ENCODE measurements around the gene BAZ2B. TPM values are rescaled to one million over a fixed set of nuclear protein-coding genes. Genes with fewer than 3 reads are reported as not detected.

Gene BAZ2B
- total RNA-seq, 2 experiments from 2014 or later: 17.9 to 18.5 TPM

GRCh38 chr2:159608108-159608507, 8.2 kb downstream of the BAZ2B start:
- POLR2A ChIA-PET: no interaction called here
- no peak overlapping the region for H3K4me3 Mint-ChIP-seq
- CTCF ChIA-PET: no interaction called here
- DNase-seq (no peak), ATAC-seq (ENCODE audit: poor library complexity) (no peak)
- H3K9me3 ChIP-seq (ENCODE audit: control insufficient read depth in 1 of 2, insufficient read depth in 1 of 2, low read length in 2 of 2): no peaks in the 10 kb centered on the region
- H3K27me3 Mint-ChIP-seq: no peaks in the 10 kb centered on the region
- no peak overlapping the region for H3K27ac ChIP-seq (ENCODE audit: low read depth in 1 of 2, low read length in 2 of 2)
- no peaks in the 10 kb centered on the region for H3K36me3 Mint-ChIP-seq (ENCODE audit: low read depth)
- TF ChIP-seq CTCF (IDR thresholded peaks at IDR 0.05): no peak
- H3K4me3 ChIP-seq (ENCODE audit: low read length): no peak overlapping the region
- H3K27me3 ChIP-seq (ENCODE audit: control insufficient read depth in 1 of 2, insufficient read depth in 2 of 2, low read length in 2 of 2): no peaks in the 10 kb centered on the region
- H3K27ac Mint-ChIP-seq: no peak overlapping the region
- H3K9me3 Mint-ChIP-seq: no peaks in the 10 kb centered on the region
- intact Hi-C loops (cut with DNase I, micrococcal nuclease): no loop called here
- no peaks in the 10 kb centered on the region for H3K4me1 Mint-ChIP-seq (ENCODE audit: low read depth)
- no peaks in the 10 kb centered on the region for H3K4me1 ChIP-seq (ENCODE audit: insufficient read depth, low read length)
- H3K36me3 ChIP-seq (ENCODE audit: insufficient read depth, low read length): no peaks in the 10 kb centered on the region

DNA sequence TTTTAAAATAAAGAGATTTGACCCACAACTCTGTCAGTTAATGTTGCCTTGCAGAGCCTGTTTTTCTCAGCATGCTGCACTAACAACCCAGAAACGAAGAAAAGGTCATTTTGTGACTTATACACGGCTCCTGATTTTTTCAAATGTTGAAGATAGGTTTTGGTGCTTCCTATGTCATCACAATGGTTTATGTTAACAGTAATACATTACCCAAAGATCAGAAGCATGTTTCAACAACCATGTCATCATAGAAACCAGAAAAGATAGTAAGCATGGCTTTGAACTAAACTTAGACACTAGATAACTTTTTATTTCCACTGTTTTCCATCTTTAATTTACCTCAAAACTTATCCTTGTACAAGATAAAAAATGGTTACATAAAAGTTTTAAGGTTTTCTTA, 10.1 kb downstream of the BAZ2B start:
- POLR2A ChIA-PET: no interaction called here
- no peak overlapping the region for H3K4me3 Mint-ChIP-seq
- Histone ChIP-seq H3K9me3 (ENCODE audit: control insufficient read depth in 1 of 2, insufficient read depth in 1 of 2, low read length in 2 of 2) (no peaks in the 10 kb centered on the region), H3K36me3 (ENCODE audit: insufficient read depth, low read length) (no peaks in the 10 kb centered on the region), H3K4me3 (ENCODE audit: low read length) (no peak overlapping the region), H3K27me3 (ENCODE audit: control insufficient read depth in 1 of 2, insufficient read depth in 2 of 2, low read length in 2 of 2) (no peaks in the 10 kb centered on the region), H3K27ac (ENCODE audit: low read depth in 1 of 2, low read length in 2 of 2) (no peak overlapping the region), H3K4me1 (ENCODE audit: insufficient read depth, low read length) (no peaks in the 10 kb centered on the region)
- H3K4me1 Mint-ChIP-seq (ENCODE audit: low read depth): no peaks in the 10 kb centered on the region
- ATAC-seq (ENCODE audit: poor library complexity) (no peak), DNase-seq (no peak)
- intact Hi-C loops (cut with DNase I, micrococcal nuclease): no loop called here
- no peaks in the 10 kb centered on the region for H3K36me3 Mint-ChIP-seq (ENCODE audit: low read depth)
- CTCF ChIA-PET: no interaction called here
- TF ChIP-seq CTCF (IDR thresholded peaks at IDR 0.05): no peak
- H3K27me3 Mint-ChIP-seq: no peaks in the 10 kb centered on the region
- H3K27ac Mint-ChIP-seq: no peak overlapping the region
- H3K9me3 Mint-ChIP-seq: no peaks in the 10 kb centered on the region

- POLR2A ChIA-PET: no interaction called here
- Histone ChIP-seq H3K27me3 (ENCODE audit: control insufficient read depth in 1 of 2, insufficient read depth in 2 of 2, low read length in 2 of 2) (no peaks in the 10 kb centered on the region), H3K36me3 (ENCODE audit: insufficient read depth, low read length) (no peaks in the 10 kb centered on the region), H3K9me3 (ENCODE audit: control insufficient read depth in 1 of 2, insufficient read depth in 1 of 2, low read length in 2 of 2) (no peaks in the 10 kb centered on the region), H3K4me3 (ENCODE audit: low read length) (no peak overlapping the region), H3K27ac (ENCODE audit: low read depth in 1 of 2, low read length in 2 of 2) (no peak overlapping the region), H3K4me1 (ENCODE audit: insufficient read depth, low read length) (no peaks in the 10 kb centered on the region)
- no peaks in the 10 kb centered on the region for H3K36me3 Mint-ChIP-seq (ENCODE audit: low read depth)
- no peak overlapping the region for H3K27ac Mint-ChIP-seq
- no peaks in the 10 kb centered on the region for H3K27me3 Mint-ChIP-seq
- no peaks in the 10 kb centered on the region for H3K9me3 Mint-ChIP-seq
- no peak for TF ChIP-seq CTCF (IDR thresholded peaks at IDR 0.05)
- no peaks in the 10 kb centered on the region for H3K4me1 Mint-ChIP-seq (ENCODE audit: low read depth)
- intact Hi-C loops (cut with DNase I, micrococcal nuclease): no loop called here
- CTCF ChIA-PET: no interaction called here
- DNase-seq (no peak), ATAC-seq (ENCODE audit: poor library complexity) (no peak)
- no peak overlapping the region for H3K4me3 Mint-ChIP-seq
These were observed 10.7 kb downstream of the BAZ2B start for GRCh38 chr2:159605441-159606178.
